ENCODE data around the gene BOD1.
A peak's percentile ranks its signal among the peaks of the same experiment; 100 is the strongest.

Gene BOD1

DNA sequence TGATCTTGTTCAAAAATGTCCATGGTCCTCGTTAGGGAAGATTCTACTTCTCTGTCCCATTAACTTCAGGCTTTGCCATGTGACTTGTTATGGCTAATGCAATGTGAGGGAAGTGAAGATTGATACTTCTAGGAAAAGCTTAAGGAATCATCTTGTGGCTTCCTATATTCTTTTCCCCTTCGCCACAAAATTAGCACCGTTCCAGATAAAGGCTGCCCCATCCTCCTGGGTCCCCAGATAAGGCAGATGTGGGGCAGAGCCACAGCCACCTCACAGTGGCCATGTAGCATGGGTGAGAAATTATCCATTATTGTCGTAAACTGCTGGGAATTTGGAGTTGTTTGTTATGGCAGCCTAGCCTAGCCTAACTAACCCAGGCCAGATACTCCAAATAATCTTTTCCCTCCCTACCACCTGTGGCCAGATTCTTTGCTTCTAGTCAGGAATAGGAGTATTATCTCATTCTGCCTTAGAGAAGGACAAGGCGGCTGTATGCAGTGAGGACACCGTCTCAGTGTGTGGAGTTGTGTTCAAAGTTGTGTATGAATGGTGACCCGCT, 31.9 kb upstream of the BOD1 start:
- H3K9me3 ChIP-seq (ENCODE audit: control insufficient read depth, low read length), result peaks cover 20% of the 10 kb centered on the region
- no peaks in the 10 kb centered on the region for H3K36me3 ChIP-seq (ENCODE audit: control insufficient read depth, insufficient read depth, low read length, severe bottlenecking)
- peaks cover 13% of the 10 kb centered on the region for H3K27me3 ChIP-seq (replicated peaks; ENCODE audit: control insufficient read depth, insufficient read depth, low read length)
- H3K4me3 ChIP-seq (ENCODE audit: low read length), result no peak overlapping the region
- H3K4me1 ChIP-seq (ENCODE audit: control insufficient read depth, insufficient read depth, low read length), result peaks cover 11% of the 10 kb centered on the region
- H3K9ac ChIP-seq (ENCODE audit: low read length), result no peak overlapping the region
- DNase-seq (ENCODE audit: low read depth), result no peak

GRCh38 chr5:173646692-173647091, 30.2 kb upstream of the BOD1 start:
- Histone ChIP-seq H3K9me3 (ENCODE audit: control insufficient read depth, low read length) (peaks cover 8% of the 10 kb centered on the region), H3K27me3 (replicated peaks; ENCODE audit: control insufficient read depth, insufficient read depth, low read length) (peaks cover 19% of the 10 kb centered on the region), H3K4me1 (ENCODE audit: control insufficient read depth, insufficient read depth, low read length) (peaks cover 11% of the 10 kb centered on the region), H3K36me3 (ENCODE audit: control insufficient read depth, insufficient read depth, low read length, severe bottlenecking) (no peaks in the 10 kb centered on the region), H3K4me3 (ENCODE audit: low read length) (no peak overlapping the region), H3K9ac (ENCODE audit: low read length) (no peak overlapping the region)
- DNase-seq (ENCODE audit: low read depth), result no peak

DNA sequence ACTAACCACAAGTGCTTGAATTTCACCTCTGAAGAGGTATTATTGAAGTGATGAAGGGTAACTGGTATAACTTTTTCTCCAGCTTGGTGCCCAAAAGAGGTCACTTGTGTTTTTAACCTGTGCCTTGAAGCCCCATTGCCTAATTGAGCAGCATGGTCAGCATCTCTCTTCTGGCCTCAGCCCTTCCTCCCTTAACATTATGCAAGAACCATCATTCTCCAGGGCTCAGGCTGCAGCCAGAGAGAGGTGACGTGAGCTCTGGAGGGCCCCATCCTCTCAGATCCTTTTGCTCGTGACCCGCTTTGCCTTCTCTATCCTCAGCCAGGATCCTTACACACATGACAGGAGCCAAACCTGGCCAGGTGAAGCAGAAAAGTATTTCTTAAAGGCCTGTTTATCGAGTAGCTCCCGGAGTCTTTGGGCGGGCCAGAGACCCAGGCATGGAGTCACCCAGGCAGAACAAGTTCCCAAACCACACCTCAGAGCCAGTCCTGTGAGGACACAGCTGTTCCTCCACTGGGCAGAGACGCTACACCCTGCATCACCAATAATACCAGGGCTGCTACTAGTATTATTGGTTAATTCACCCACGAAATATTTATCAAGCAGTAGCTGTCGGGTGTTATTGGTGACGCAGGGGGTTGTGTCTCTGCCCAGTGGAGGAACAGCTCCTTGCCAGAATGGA, 29.6 kb upstream of the BOD1 start:
- Histone ChIP-seq H3K4me3 (ENCODE audit: low read length) (no peak overlapping the region), H3K4me1 (ENCODE audit: control insufficient read depth, insufficient read depth, low read length) (peaks cover 11% of the 10 kb centered on the region), H3K9me3 (ENCODE audit: control insufficient read depth, low read length) (peaks cover 2% of the 10 kb centered on the region), H3K9ac (ENCODE audit: low read length) (no peak overlapping the region), H3K36me3 (ENCODE audit: control insufficient read depth, insufficient read depth, low read length, severe bottlenecking) (no peaks in the 10 kb centered on the region), H3K27me3 (replicated peaks; ENCODE audit: control insufficient read depth, insufficient read depth, low read length) (peaks cover 26% of the 10 kb centered on the region)
- DNase-seq (ENCODE audit: low read depth), result peak; percentile 60

DNA sequence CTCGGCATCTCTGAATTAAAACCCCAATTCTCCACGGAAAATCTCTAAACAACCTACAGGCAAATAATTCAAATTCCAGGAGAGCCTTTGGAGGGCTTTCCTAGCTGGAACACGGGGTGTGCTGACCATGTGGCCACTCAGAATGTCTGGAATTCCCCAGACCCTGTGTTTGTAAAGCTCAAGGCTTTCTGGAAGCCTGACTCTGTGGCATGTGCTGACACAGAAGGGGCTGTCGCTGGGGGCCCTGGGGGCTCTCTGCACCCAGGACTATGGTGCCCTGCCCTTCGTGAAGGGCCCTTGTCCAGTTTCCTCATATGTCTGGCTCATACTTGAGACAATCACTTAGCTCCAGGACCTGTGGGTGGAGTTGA, 29.0 kb upstream of the BOD1 start:
- H3K9ac ChIP-seq (ENCODE audit: low read length), result no peak overlapping the region
- no peaks in the 10 kb centered on the region for H3K9me3 ChIP-seq (ENCODE audit: control insufficient read depth, low read length)
- peaks cover 27% of the 10 kb centered on the region for H3K27me3 ChIP-seq (replicated peaks; ENCODE audit: control insufficient read depth, insufficient read depth, low read length)
- peaks cover 11% of the 10 kb centered on the region for H3K4me1 ChIP-seq (ENCODE audit: control insufficient read depth, insufficient read depth, low read length)
- no peaks in the 10 kb centered on the region for H3K36me3 ChIP-seq (ENCODE audit: control insufficient read depth, insufficient read depth, low read length, severe bottlenecking)
- H3K4me3 ChIP-seq (ENCODE audit: low read length), result no peak overlapping the region
- DNase-seq (ENCODE audit: low read depth), result peak; percentile 88

DNA sequence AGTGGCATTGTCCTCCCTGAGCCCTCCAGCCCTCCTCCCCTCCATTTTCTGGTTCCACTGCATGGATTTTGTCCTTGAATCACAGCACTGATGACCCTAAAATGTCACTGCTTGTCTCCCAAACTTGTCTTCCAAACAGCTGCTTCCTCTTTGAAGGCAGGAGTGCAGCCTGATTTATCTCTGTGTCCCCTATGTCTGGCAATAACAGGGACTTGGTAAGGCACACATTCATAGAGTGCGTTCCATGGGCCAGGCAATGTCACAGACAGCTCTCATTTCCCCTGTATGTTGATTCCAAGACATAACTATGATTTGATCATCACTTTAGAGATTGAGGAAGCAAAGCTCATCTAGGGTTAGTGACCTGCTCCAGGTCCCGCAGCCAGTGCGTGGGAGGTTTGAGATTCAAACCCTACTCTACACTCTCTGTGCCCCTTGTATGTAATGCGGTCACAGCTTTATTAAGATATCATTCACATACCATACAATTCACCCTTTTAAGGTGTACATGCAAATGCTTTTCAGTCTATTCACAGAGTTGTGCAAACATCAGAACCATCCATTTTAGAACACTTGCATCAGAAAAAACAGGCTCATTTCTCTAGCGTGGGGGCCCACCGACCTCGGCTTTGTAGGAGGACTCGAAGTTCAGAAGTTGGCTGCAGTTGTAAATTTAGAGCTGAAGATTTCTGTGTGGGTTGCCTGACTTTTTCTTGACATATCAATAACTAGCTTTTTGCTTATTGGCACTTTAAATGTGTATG, 28.4 kb upstream of the BOD1 start:
- peaks cover 27% of the 10 kb centered on the region for H3K27me3 ChIP-seq (replicated peaks; ENCODE audit: control insufficient read depth, insufficient read depth, low read length)
- H3K4me1 ChIP-seq (ENCODE audit: control insufficient read depth, insufficient read depth, low read length), result peaks cover 11% of the 10 kb centered on the region
- H3K9ac ChIP-seq (ENCODE audit: low read length), result no peak overlapping the region
- no peaks in the 10 kb centered on the region for H3K36me3 ChIP-seq (ENCODE audit: control insufficient read depth, insufficient read depth, low read length, severe bottlenecking)
- no peak overlapping the region for H3K4me3 ChIP-seq (ENCODE audit: low read length)
- H3K9me3 ChIP-seq (ENCODE audit: control insufficient read depth, low read length), result no peaks in the 10 kb centered on the region
- peak; percentile 78 for DNase-seq (ENCODE audit: low read depth)

- H3K4me3 ChIP-seq (ENCODE audit: low read length), result no peak overlapping the region
- no peaks in the 10 kb centered on the region for H3K36me3 ChIP-seq (ENCODE audit: control insufficient read depth, insufficient read depth, low read length, severe bottlenecking)
- H3K4me1 ChIP-seq (ENCODE audit: control insufficient read depth, insufficient read depth, low read length), result peaks cover 11% of the 10 kb centered on the region
- H3K9me3 ChIP-seq (ENCODE audit: control insufficient read depth, low read length), result no peaks in the 10 kb centered on the region
- DNase-seq (ENCODE audit: low read depth), result no peak
- H3K27me3 ChIP-seq (replicated peaks; ENCODE audit: control insufficient read depth, insufficient read depth, low read length), result peaks cover 25% of the 10 kb centered on the region
- no peak overlapping the region for H3K9ac ChIP-seq (ENCODE audit: low read length)
Observed at GRCh38 chr5:173643964-173644363, 27.5 kb upstream of the BOD1 start.

DNA sequence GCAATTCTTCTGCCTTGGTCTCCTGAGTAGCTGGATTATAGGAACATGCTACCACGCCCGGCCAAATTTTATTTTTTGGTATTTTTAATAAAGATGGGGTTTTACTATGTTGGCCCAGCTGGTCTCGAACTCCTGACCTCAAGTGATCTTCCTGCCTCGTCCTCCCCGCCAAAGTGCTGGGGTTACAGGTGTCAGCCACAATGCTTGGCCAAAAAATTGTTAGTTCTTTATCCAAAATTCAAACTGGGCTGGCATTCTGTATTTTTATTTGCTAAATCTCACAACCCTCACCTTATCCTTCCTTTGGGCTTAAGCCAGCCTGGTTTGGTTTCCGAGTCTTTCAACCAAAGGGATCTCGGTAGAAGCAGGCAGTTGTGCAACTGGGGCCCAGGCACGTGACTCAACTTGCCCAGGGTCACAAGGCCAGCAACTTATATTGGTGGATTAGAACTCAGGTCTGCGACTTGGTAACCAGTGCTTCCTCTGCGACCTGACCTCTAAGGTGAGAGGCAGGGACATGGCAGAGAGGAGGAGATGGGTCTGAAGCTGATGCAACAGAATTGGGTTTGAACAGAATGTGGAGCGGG, 26.5 kb upstream of the BOD1 start:
- H3K9ac ChIP-seq (ENCODE audit: low read length), result no peak overlapping the region
- DNase-seq (ENCODE audit: low read depth), result no peak
- peaks cover 16% of the 10 kb centered on the region for H3K27me3 ChIP-seq (replicated peaks; ENCODE audit: control insufficient read depth, insufficient read depth, low read length)
- H3K4me1 ChIP-seq (ENCODE audit: control insufficient read depth, insufficient read depth, low read length), result peaks cover 11% of the 10 kb centered on the region
- no peaks in the 10 kb centered on the region for H3K36me3 ChIP-seq (ENCODE audit: control insufficient read depth, insufficient read depth, low read length, severe bottlenecking)
- no peaks in the 10 kb centered on the region for H3K9me3 ChIP-seq (ENCODE audit: control insufficient read depth, low read length)
- no peak overlapping the region for H3K4me3 ChIP-seq (ENCODE audit: low read length)

DNA sequence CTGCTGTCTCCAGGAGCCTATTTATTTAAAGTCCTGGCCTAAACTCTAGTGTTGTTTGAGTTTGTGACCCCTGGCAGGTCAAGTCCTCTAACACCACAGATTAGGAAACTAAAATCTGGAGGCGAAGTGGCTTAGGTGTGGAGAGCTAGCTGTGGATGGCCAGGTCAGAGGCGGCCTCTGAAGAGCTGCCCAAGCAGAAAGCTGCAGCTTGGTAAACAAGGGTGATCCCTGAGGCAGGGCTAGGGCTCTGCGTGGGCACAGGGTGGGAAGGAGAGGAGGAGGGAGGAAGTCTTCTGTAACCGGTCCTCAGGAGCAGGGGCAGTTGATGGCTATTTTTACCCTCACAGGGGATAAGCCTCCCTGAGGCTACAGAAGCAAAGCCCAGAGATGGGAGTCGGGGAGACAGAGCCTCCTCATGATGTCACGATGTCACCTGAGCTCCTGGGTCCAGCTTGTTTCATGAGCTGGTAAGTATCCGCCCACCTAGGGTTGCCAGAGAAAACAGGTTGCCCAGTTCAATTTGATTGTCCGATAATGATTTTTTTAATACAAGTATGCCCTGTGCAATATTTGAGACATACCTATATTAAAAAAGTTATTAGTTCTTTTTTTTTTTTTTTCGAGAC, 25.9 kb upstream of the BOD1 start:
- peaks cover 11% of the 10 kb centered on the region for H3K4me1 ChIP-seq (ENCODE audit: control insufficient read depth, insufficient read depth, low read length)
- H3K27me3 ChIP-seq (replicated peaks; ENCODE audit: control insufficient read depth, insufficient read depth, low read length), result peaks cover 14% of the 10 kb centered on the region
- DNase-seq (ENCODE audit: low read depth), result no peak
- no peak overlapping the region for H3K4me3 ChIP-seq (ENCODE audit: low read length)
- no peaks in the 10 kb centered on the region for H3K9me3 ChIP-seq (ENCODE audit: control insufficient read depth, low read length)
- no peaks in the 10 kb centered on the region for H3K36me3 ChIP-seq (ENCODE audit: control insufficient read depth, insufficient read depth, low read length, severe bottlenecking)
- H3K9ac ChIP-seq (ENCODE audit: low read length), result no peak overlapping the region

DNA sequence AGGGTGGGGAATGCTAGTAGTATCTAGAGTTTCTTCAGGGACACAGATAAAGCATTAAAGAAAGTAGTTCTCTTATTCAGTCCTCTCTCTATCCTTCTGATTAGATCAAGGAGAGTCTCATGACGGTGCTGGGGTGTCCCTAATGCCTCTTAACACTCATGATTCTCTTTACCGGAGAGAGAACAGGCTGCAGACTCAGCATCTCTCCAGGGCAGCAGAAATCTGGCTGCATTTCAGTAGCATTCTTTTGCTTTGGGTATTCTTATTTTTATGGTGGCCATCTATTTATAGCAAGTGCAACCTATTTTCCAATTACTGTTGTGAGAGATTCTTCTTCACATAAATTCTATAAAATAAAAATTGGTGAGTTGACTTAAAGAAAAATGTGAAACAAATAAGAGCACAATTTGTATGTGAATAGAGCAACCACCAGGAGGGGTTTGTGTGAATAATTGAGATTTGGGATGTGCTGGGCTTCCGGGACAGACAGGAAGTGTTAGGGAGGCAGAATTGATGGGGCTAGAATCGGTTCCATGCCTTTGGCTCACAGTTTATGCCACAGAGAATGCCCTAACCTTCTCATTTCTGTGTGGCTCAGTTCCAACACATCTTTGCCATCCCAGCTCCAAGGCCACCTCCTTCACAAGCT, 23.8 kb upstream of the BOD1 start:
- Histone ChIP-seq H3K27me3 (replicated peaks; ENCODE audit: control insufficient read depth, insufficient read depth, low read length) (peaks cover 14% of the 10 kb centered on the region), H3K4me3 (ENCODE audit: low read length) (no peak overlapping the region), H3K9me3 (ENCODE audit: control insufficient read depth, low read length) (no peaks in the 10 kb centered on the region), H3K9ac (ENCODE audit: low read length) (no peak overlapping the region), H3K4me1 (ENCODE audit: control insufficient read depth, insufficient read depth, low read length) (peaks cover 3% of the 10 kb centered on the region), H3K36me3 (ENCODE audit: control insufficient read depth, insufficient read depth, low read length, severe bottlenecking) (no peaks in the 10 kb centered on the region)
- DNase-seq (ENCODE audit: low read depth), result peak; percentile 12

GRCh38 chr5:173638126-173639040, 21.9 kb upstream of the BOD1 start:
- Histone ChIP-seq H3K27me3 (replicated peaks; ENCODE audit: control insufficient read depth, insufficient read depth, low read length) (peaks cover 14% of the 10 kb centered on the region), H3K4me1 (ENCODE audit: control insufficient read depth, insufficient read depth, low read length) (no peaks in the 10 kb centered on the region), H3K9ac (ENCODE audit: low read length) (no peak overlapping the region), H3K9me3 (ENCODE audit: control insufficient read depth, low read length) (no peaks in the 10 kb centered on the region), H3K4me3 (ENCODE audit: low read length) (no peak overlapping the region), H3K36me3 (ENCODE audit: control insufficient read depth, insufficient read depth, low read length, severe bottlenecking) (no peaks in the 10 kb centered on the region)
- no peak for DNase-seq (ENCODE audit: low read depth)
